HK-2 (cell line): Measurements from ENCODE around the gene MEGF11.

Source experiments
- DNase-seq: peaks from one replicate; pipeline ENCODE4 v3.0.0-alpha.2; 2018; ENCODE audit not compliant: unreplicated experiment

The MEGF11 gene

DNA sequence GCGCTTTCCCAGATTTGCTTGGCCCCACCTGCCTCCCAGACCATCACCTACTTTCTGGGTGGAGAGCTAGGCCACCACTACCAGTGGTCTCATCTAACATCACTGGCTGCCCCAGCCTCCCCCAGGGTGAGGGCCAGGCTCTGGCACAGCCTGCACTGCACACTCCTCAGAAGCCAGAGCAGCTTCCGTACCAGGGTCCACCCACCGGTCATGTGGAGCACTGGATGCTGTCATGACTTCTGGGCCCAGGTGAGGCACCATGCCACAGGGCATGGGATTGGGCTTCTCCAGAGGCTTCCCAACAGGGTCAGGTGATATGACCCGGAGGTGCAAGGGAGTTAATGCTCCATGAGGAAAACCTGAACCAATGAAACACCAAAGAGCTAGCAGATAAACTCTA lies 14.0 kb downstream of the MEGF11 start:
- DNase-seq: no peak

DNA sequence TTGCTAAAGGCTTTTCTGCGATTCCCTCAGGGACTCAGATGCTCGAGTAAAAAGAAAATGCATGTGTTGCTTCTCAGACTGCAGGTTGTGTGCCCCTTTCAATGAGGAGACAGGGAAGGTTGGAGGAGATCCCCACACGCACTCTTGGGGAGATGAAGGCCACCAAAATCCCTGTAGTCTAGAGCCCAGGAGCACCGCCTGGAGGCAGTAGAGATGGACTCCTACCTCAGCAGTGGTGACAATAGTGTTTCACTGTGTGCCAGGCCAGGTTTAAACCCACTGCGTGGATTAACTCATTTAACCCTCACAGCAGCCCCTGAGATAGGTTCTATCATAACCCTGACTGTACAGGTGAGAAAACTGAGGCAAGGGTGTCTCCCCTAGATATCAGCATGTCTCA lies 15.2 kb downstream of the MEGF11 start:
- DNase-seq: no peak

DNA sequence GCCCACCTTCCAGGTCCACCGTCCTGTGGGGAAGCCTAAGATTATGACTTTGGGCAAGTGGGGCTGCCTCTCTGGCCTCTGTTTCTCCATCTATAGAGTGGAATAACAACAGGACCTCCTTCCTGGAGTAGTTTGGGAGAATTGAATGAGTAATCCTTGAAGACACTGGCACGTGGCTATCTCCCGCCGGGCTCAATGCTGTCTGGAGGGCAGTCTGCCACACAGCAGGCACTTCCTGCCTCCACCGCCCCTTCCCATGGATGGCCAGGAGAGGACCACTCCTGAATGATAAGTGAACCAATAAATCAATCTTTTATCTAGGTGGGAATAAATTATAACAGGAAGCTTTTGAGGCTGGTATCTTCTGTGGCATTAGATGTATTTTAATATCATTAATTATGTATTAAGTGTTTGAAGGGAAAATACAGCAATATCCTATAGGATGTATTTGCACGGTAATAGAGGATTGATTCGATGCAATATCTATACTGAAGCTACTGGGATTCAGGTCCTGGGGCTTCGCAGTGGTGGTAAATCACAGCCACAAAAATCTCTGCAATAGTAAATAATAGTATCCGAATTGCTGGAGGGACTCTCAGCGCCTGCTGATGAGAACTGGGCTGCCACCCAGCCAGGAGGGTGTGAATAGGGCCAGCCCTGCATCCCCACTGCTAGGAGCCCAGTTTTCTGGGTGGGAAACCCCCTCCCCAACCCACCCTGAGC lies 15.9 kb downstream of the MEGF11 start:
- DNase-seq: no peak

DNA sequence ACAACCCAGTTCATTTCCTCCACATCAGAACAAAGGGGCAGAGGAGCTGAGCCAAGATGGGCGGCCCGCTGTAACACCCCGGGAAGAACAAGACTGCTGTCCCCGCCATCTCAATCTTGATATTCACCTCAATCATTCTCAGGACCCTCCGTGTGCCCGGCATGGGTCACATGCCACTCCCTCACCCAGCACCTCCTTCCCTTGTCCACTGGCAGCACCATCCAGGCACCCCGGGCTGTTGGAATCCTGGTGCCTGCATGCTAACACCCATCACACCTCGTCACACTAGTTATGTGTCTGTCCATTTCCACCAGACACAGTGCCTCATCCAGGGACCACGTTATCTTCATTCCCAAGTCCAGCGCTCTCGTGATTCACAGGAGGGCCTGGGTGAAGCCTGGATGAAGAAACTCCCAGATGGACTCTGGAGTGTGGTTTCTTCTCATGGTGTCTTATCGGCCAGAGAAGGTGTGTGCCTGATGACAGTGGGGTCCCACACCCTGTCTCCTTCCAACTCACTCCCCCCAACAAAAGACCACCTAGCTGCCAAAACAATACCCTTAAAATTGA lies 16.7 kb downstream of the MEGF11 start:
- DNase-seq: no peak

DNA sequence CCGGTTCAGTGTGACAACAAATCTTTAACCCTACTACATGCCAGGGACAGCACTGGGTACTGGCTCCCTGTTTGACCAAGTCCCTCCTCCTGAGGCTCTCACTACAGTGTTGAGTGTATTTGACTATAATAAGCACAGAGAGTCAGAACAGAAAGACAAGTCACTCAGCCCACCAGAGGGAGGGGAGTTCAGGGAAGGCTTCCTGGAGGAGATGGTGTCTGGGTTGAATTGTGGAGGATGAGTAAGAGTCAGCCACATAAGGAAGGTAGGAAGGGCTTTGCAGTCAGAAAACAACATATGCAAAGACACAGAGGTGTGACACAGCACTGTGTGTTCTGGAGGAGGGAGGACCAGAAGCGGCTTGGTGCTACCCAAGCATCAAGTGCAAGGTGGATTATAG lies 17.7 kb downstream of the MEGF11 start:
- no peak for DNase-seq

DNA sequence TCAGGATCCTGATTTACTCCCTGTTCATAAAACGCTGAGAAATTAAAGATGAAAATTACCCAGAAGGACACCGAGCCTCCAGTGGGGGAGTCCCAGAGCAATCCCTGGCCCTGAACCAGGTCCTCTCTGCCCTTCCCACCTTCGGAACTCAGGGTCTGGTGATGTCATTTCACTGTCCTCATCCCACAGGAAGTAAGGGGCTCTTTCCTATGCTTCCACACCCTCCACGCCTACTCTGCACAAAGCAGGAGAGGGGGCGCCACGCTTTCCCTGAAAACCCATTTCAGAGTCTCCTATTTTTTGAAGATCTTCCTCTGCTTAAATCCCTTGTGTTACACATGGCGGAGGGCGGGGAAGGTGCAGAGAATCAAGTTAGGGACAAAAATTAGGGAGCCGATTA lies 18.8 kb downstream of the MEGF11 start:
- DNase-seq: no peak

DNA sequence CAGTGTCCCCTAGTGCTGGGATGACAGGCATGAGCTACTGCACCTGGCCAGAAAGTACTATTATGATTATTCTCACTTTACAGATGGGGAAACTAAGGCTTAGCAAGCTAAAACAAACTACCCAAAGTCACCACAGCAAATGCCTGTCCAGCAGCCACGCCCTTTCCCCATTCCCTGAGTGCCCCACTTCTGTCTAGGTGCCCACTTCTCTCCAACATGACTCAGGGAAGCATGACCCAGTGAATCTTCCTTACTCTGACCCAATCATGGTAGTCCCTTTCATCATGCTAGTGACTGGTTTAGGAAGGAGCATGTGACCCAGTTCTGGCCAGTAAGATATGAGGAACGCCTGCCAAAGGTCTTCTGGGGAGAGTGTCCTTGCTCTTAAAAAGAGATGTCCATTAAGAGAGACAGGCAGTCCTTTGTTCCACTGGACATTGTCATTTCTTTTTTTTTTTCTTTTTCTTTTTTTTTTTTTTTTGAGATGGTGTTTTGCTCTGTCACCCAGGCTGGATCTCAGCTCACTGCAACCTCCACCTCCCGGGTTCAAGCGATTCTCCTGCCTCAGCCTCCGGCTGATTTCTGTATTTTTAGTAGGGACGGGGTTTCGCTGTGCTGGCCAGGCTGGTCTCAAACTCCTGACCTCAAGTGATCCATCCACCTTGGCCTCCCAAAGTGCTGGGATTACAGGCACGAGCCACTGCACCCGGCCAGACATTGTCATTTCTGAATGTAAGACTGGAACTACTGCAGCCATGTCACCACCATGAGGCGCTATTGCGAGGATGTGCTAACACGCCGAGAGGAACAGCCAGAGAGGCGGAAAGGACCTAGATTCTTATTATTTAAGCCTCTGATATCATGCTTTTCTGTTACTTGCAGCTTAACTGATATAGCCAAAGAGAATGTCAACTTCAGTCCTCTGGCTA lies 19.8 kb downstream of the MEGF11 start:
- DNase-seq: no peak

DNA sequence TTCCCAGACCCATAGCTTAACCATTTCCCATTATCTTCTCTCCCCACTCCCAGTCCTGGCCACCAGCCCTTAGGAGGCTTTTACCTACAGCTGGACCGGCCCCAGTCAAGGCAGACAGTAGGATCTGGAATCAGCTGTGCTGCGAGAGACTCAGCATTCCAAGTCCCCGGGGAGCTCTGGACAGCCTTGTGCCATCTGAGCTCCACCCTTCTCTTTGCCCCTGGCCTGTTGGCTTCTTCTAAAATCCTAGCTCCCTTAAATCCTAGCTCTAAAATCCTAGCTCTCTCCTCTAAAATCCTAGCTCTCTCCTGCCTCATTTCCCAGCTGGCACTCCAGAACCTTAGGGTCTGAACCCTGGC lies 21.3 kb downstream of the MEGF11 start:
- DNase-seq: no peak

DNA sequence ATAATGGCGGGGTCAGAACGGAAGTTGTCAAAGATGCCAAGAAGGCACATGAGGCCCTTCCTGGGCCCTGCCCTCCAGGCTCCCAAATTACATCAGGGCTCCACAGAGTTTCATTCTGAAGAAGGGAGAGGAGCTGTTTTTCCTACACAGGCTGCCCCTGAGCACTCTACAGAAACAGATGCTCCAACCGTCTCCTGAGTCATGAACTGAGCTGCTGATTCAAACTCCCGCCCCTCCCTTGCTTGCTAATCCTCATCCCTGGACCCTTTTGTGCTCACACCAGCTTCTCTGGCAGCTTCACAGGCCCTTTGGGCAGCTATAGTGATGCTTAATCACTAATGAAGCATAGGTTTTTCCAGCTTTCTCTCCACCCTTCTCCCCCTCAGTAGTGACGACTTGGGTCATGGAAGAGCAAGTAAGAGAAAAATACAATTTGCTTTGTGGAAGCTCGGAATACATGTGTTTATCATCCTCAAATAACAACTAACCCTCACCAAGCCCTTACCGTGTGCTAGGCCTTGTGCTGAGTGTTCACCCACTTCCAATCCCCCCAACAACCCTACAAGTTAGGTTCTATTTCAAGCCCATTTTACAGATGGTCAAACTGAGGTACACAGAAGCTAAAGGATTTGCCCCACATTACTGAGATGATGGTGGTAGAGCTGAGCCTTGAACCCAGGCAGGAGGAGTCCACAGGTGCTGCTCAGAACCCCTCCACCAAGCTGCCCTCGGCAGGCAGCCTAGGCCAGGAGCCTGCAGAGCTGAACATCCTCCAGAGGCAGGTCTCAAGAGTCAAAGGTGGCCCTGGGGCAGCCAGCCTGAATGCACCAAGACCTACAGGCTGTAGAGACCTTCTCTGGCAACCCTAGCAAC lies 21.9 kb downstream of the MEGF11 start:
- DNase-seq: no peak

DNA sequence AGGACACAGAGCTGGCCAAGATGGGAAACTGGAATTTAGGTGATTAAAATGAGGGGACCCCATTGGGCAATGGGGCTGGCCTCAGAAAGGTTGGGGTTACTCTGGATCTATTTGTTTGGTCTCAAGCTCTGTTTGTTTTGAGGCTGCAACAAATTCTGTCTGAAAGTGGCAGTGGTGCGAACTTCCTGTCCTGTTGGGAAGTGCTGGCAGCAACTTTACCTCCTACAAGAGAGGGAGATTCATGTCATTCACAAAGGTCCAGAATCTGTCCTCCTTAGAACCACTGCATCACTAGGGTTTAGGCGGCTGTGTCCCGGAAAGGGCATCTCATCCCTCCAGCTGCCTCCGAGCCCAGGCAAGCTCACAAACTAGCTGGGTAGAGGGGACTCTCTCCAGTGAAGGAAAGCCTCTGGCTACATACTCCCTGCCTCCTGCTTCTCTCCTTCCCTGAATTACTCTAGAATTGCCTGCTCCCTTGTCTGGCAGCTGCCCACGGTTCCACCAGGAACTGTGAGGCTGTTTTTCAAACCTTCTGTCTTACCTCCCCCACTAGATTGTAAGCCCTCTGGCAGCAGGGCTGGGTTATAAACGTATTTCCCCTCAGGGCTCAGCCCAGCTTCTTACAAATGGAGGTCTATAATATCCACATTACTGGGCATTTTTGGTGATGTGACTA lies 23.6 kb downstream of the MEGF11 start:
- DNase-seq: no peak

DNA sequence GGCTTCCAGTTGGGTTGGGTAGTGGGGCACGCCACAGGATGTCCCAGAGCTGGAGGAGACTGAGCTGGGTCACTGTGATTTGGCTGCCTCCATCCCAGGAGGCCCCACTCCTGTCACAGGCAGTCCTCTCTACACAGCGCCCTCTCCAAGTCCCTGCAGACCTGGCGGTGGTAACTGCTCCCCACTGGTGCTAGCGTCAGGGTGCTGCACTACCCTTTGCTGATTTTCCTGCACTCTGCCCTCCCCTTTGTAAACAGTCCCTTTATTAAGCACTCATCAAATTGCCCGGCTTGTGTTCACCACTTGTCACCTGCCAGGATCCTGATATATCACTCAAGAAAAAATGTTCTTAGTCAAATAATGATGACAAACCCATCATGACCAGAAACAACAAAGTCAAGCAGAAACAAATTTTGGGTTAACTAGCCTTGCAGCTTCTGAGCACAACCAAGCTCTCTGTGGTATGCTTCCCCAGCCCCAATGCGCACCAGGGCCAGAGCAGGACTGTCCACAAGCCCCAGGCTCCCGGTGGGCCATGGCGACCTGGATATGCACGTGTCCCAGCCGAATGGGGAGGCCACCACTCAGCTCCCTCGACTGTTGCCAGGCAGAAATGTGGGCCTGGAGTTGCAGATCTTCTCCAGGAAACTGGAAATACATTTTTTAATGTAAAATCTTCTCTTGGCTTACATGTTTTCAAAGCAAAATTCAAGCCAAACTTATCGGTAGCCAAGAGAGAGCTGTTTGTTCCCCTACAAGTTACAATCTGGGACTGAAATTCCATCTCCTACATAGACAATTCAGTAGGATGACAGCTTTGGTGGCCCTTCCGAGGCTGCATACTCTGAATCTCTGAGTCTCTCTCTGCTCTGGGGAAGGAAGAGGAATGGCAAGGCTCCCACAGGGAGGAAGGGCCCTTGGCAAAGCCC lies 24.5 kb downstream of the MEGF11 start:
- no peak for DNase-seq

DNA sequence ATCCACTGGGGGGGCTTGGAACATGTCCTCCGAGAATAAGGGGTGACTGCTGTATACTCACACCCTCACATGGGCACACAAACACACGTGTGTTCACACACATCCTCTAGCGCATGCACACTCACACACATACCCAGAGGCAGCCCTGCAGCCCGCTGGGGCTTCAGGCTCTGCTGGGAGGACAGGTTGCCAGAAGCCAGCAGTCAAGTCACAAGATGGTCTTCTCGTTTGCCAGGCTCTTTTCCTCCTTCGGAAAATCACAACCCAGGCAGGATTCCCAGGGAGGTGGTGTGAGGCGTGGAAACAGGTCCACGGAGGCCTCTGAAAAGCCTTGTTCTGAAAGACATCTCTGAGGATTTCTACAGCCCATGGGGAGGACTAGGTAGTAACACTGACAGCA lies 26.8 kb downstream of the MEGF11 start:
- DNase-seq: no peak

DNA sequence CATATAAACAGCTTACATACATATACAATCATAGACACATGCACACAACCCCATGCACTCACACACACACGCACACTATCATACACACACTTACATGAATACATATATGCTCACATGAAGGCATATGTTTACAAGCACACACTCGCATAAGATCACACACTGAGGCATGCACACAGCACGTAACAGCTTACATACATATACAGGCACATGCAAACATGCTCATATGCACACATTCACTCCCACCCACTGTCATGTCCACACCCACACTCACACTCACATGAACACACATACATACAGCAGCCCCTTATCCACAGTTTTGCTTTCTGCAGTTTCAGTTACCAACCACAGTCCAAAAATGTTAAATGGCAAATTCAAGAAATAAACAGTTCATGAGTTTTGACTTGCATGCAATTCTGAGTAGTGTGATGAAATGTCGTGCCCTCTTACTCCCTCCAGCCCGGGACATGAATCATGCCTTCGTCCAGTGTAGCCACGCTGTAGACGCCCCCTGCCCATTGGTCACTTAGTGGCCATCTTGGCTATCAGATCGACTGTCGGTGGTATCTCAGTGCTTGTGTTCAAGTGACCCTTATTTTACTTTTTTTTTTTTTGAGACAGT lies 27.8 kb downstream of the MEGF11 start:
- DNase-seq: no peak

DNA sequence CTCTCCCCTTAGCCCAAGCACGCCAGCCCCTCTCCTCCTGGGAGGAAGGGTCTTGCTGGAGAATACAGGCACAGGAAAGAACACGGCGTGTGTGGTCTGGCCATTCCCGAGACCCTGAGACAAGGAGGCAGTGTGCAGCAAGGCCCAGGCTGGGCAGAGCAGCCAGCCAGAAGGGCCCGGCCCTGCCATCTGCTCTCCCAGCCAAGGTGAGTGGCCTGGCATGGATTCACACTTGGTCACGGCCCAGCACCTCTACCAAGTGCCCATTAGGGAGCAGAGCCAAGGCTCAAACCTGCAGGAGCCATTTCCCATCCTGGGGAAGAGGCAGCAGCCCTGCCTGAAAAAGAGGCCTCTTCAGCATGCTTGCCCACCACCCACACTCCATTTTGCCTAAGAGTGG lies 28.6 kb downstream of the MEGF11 start:
- DNase-seq: no peak

DNA sequence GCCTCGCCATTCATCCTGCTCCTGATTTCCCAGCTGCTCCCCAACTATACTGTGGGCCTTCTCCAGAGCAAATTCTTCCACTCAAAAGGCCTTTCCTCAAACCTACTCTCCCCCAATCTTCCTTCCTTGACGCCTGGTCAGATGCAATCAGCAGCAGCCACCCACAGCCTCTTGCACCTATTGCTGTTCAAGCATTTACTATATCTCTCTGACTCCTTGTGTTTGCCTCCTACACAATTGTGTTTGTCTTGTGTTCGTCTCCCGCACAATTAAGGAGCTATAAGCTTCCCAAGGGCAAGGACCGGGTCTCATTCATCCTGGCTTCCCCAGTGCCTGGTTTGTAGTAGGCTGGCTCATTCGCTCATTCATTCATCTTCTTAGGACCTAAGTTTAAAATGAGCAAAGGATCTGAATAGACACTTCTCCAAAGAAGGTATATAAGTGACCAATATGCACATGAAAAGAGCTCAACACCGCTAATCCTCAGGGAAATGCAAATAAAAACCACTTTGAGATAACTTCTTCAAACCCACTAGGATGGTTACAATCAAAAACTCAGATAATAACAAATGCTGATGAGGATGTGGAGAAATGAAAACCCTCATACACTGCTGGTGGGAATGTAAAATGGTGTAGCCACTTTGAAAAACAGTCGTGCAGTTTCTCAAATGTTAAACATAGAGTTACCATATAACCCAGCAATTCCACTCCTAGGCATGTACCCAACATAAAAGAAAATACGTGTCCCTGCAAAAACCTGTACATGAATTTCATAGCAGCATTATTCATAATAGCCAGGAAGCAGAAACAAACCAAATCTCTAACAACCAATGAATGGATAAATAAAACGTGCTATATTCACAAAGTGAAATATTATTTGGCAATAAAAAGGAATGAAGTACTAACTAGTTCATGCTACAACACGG lies 31.0 kb downstream of the MEGF11 start:
- DNase-seq: no peak

DNA sequence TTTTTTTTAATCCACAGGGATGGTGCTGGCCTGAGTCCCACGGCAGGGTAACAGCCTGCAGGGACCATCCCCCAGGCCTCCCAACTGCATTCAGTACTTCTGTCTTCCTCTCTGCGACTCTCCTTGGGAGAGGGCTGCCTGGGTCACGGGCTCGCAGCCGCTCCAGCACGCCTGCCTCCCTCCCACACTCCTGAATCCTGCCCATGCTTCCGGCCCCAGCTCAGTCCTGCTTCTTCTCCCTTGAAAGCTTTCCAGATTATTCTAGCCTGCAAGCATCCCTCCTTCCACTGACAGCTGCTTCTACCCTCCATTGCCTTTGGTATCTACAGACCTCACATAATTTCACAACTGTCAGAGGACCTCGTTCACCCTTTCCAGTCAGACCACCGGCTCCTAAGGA lies 32.4 kb downstream of the MEGF11 start:
- DNase-seq: no peak

DNA sequence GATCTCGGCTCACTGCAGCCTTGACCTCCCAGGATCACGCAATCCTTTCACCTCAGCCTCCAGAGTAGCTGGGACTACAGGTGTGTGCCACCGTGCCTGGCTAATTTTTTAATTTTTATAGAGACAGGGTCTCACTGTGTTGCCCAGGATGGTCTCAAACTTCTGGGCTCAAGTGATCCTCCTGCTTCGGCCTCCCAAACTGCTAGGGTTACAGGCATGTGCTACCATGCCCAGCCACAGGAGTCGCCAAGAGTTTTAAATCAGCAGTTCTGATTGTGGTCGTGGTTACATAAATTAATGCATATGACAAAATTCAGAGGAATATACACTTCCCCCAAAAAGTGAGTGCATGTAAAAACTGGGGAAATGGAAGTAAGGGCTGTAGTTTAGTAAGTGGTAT lies 32.9 kb downstream of the MEGF11 start:
- no peak for DNase-seq

DNA sequence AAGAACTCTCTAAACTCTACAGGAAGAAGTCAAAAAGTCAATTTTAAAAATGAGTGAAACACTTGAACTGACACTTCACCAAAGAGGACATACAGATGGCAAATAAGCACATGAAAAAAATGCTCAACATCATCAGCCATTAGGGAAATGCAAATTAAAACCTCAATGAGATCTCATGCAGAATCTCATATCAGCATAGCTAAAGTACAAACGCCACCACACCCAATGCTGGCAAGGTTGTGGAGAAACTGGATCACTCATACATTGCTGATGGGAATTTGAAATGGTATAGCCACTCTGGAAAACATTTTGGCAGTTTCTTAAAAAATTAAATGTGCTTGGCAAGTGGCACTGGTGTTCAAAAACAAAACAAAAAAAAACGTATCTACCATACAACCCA lies 34.2 kb downstream of the MEGF11 start:
- DNase-seq: no peak

DNA sequence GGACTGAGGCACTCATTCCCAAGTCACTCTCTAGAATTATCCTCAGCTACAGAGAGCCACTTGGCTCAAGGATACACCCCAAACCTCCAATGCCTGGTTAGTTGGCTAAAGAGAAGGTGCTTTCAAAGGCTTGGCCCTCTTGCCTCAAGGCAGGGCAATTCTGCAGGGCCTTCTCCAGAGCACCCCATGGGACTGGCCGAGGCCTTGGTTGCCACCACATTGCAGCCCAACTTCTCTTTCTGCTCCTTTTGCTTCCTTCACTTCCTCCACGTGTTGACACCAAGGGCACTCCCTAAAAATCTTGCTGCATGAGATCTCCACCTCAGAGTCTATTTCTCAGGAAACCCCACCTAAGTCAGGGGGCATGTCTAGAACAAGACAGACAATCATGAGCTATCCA lies 36.7 kb downstream of the MEGF11 start:
- no peak for DNase-seq
